NCI-H226 (cell line): ENCODE results near the gene GNAS-AS1.

Source experiments
- DNase-seq: peaks from one replicate; pipeline ENCODE4 v3.0.0-alpha.2; 2015

The GNAS-AS1 gene

DNA sequence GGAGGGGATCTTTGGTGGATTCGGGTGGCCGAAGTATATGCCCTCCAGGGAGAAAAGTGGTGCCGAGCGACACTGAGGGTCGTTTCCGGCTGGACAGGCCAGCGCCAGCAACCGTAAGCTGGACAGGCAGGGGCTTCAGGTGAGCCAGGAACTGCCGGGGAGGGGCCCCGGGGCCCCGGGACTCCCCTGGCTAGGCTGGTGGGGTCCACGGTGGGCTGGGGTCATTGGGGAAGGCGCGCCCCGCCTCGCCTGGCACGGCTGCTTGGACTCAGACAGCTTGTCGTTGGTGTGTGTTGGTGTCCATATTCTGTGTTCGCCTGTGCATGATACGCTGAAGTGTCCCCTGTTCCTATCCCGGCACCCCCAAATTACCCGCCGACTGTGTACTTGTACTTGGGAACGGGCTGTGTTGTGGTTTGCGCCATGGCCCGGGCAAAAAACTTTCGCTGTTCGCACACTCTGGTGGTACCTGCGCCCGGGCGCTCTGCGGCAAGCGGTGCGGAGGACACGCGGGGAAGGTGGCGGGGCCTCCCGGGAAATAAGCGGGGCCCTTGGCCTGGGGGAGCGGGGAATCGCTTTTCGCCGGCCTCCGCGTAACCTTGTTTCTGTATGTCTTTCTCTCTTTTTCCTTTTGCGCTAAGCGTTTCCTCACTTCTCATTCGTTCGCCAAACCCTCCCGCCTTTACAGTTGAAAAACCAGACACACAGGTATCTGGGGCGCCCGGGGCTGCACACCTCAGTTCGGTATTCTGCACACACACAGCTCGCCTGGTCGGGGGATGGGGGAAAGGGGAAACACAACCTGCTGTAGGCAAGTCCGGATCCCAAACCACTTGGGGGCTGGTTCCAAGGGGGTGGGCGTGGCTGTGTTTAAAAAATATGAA lies 5.0 kb upstream of the GNAS-AS1 start:
- DNase-seq: no peak

DNA sequence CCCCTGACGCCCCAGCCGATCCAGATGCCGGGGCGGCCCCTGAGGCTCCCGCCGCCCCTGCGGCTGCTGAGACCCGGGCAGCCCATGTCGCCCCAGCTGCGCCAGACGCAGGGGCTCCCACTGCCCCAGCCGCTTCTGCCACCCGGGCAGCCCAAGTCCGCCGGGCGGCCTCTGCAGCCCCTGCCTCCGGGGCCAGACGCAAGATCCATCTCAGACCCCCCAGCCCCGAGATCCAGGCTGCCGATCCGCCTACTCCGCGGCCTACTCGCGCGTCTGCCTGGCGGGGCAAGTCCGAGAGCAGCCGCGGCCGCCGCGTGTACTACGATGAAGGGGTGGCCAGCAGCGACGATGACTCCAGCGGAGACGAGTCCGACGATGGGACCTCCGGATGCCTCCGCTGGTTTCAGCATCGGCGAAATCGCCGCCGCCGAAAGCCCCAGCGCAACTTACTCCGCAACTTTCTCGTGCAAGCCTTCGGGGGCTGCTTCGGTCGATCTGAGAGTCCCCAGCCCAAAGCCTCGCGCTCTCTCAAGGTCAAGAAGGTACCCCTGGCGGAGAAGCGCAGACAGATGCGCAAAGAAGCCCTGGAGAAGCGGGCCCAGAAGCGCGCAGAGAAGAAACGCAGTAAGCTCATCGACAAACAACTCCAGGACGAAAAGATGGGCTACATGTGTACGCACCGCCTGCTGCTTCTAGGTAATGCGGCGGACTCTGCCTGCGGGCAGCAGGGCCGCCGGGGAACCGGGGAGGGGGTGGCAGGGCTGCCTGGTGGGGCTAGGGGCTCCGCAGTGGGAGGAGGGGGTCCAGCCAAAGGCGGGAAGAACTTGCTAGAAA lies 4.2 kb upstream of the GNAS-AS1 start:
- no peak for DNase-seq

DNA sequence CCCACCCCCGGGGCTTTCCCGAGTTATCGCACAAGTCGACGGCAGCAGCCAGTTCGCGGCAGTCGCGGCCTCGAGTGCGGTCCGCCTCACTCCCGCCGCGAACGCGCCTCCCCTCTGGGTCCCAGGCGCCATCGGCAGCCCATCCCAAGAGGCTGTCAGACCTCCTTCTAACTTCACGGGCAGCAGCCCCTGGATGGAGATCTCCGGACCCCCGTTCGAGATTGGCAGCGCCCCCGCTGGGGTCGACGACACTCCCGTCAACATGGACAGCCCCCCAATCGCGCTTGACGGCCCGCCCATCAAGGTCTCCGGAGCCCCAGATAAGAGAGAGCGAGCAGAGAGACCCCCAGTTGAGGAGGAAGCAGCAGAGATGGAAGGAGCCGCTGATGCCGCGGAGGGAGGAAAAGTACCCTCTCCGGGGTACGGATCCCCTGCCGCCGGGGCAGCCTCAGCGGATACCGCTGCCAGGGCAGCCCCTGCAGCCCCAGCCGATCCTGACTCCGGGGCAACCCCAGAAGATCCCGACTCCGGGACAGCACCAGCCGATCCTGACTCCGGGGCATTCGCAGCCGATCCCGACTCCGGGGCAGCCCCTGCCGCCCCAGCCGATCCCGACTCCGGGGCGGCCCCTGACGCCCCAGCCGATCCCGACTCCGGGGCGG lies 3.4 kb upstream of the GNAS-AS1 start:
- no peak for DNase-seq

DNA sequence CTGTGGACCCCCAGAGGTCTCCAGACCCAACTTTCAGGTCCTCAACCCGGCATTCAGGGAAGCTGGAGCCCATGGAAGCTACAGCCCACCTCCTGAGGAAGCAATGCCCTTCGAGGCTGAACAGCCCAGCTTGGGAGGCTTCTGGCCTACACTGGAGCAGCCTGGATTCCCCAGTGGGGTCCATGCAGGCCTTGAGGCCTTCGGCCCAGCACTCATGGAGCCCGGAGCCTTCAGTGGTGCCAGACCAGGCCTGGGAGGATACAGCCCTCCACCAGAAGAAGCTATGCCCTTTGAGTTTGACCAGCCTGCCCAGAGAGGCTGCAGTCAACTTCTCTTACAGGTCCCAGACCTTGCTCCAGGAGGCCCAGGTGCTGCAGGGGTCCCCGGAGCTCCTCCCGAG lies 2.8 kb upstream of the GNAS-AS1 start:
- no peak for DNase-seq

DNA sequence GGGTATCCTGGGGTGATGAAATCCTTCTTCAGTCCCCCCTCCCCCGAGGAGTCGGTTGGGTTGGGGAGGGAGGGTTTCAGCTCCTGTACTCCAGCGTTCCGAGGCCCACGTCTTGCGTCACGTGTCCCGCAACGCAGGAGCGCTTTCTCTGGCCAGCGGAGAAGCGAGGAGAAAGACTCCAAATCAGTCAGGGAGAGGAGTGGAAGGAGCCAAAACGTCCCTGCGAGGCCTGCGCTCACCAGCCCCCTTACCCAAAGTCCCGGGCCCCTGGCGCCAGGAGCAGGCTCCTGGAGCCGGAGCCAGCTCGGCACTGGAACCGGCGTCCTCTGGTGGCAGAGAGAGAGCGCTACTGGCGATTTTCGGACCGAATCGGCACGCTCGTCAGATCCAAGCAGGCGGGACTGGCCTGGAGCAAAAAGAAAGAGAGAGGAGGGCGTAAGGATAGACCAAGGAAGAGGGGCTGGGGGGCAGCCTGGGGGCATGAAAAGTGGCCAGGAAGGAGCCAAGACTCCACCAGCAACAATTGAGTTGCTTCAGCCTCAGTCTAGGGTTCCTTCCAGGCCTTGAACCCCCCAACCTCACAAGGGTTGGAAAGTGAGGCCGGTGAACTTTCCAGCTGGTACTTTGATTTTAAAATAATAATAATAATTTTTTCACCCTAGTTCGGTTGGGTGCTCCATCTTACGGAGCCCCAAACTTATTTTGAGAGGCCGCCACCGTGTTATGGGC lies 2.0 kb upstream of the GNAS-AS1 start, which contains the start of gene GNAS:
GNAS (plus strand) TSS at position 174 of the 729 bp plus-strand sequence.
- no peak for DNase-seq

DNA sequence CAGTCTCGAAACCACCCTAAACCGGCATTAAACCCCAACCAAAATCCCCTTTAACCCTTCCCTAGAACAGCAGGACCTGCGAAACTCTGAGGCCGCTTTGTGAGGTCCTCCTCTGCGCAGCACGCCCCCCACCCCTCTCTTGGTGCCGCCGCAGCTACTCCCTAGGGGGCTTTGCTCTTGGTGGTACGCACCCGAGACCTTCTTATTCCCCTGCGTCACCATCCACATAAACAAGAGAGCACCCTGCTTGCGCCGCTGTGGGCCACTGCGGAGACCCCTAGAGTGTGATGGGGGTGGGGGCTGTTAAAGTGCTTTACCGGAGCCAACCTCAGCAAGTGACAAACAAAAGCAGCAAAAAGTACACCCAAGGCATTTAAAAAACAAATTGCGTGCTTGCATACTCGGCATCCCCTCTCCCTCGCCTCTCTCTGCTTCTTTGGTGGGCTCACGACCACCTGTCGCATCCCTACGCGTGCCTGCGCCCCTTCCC lies 1.3 kb upstream of the GNAS-AS1 start:
- no peak for DNase-seq

DNA sequence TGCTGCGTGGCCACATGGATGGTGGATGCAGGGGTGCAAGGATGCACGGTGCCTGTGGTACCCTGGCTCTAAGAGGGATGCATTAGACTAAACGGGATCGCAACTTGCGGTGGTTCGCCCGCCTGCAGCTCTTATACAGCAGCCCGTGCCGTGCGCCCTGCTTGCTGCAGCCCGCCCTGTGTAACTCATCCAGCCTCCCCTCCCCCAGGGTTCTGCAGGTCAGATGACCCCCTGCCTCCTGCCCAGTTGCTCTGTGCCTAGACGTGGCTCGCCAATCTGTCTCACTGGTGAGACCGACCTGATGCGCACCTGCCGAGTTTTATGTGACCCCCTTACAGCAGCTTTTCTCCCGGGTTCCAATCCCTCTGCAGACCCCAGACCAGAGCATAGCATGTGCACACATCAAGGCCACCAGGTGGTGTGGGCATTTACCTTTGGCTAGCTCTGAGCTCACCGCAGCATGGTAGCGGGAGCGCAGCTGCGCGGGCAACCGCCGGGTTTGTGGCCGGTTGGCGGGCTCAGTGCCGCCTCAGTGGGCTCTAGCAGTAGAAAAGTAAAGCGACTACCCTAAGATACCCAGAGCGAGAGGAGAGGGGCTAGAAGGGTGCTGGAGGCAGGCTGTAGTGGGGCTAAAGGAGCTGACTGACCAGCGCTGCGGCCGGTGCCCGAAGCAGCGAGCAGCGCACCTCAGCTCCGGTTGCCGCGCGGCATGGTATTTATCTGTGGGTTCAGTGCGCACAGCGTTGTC lies 693 bp upstream of the GNAS-AS1 start:
- DNase-seq: no peak

DNA sequence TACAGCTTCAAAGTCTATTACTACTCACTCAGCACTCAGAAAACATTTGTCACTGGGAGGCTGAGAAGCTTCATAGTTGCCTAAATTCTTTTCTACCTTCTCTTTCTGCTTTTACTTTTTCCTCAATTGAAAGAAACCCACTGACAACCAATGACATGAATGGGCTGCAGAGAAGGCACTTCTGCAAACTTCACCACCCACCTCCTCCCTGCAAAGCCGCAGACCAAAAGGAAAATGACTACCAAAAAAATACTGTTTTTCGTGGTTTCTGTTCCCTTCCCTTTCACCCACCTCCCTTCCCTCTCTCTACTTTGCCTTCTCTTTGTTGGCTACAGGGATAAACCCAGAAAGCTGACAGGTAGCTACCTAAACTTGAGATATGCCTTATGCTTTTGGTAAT lies 3.2 kb downstream of the GNAS-AS1 start:
- no peak for DNase-seq

DNA sequence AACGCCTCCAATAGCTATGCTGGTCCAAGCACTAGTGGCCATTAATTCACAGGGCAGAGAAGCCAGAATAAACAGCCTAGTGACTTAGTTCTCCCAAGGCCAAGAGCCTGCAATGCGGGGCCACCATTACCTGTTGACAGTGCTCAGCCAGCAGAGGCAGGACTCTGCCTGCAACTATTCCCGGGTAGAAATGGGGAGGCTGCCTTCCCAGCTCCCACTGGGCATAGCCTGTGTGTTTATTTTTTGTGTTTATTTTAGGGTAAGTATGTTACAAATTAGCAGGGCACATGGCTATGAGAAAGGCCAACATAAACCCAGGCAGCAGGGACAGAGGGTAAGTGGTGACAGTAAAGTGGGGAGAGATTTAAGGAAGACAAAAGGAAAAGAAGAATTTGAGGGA lies 5.0 kb downstream of the GNAS-AS1 start:
- no peak for DNase-seq

DNA sequence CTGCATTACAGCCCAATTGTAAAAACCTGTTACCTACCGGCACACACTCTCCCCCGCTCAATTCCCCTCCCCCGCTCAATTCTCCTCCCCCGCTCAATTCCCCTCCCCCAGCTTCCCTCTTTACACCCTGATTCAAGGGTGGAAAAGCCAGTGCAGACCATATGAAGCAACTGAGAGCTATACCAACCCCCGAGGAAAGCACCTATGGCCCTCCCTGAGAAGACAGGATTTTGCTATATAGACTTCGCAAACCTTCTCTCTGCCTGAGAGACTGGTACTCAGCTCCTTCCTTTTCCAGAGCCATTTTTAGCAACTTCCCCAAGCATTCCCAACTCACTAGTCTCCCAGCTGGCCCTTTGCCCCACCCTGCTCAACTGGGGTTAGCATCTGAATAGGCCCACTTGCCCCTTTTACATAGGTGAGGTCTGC lies 7.6 kb downstream of the GNAS-AS1 start:
- DNase-seq: no peak

DNA sequence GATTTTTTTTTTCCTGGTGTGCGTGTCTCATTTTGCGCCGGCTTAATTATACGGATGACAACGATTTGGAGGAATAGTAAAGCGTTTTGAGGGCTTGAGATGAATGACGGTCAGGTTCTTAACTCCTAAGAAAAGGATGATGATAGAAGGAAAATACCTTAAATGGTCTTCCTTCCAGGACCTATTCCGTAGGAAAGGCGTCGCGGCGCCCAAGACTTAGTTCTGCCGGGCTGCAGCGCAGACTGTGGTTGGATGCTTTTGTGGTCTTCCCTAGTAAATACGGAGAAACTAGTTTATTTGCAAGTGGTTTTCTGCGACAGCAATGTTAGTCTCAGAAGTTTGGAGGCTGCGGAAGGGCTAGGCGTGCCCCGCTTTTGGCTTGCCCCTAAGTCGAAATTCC lies 8.4 kb downstream of the GNAS-AS1 start:
- no peak for DNase-seq

DNA sequence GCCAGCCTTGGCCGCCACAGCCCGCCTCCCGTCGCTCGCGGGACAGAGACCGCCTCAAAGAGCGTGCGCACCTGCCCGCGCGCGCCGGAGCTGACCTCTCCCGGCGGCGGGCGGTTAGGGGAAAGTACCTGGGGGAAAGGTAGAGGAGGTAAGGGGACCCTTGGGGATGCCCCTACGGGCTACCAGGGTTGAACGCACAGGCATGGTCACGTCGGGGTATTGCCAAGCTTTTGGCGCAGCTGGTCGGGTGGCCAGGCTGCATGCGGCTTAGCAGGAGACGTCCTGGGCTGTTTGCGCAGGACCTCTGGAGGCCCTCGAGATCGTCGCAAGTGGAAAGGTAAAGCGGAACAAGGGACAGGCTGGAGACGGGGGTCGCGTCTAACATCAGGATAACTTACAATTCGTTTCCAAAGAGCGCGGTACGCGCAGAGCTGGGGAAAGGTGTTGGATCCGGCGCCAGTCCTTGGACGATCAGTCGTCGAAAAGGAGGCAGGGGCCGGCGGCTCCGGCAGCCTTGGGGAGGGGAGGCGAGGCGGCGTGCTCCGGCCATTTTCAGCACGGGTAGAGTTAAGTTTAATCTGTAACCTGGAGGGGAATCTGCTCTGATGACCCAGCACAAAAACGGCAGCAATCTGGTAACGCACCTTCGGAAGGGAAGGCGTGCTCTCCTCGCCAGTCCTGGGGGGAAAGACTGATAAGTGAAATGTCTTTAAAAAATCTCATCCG lies 9.0 kb downstream of the GNAS-AS1 start:
- DNase-seq: no peak

DNA sequence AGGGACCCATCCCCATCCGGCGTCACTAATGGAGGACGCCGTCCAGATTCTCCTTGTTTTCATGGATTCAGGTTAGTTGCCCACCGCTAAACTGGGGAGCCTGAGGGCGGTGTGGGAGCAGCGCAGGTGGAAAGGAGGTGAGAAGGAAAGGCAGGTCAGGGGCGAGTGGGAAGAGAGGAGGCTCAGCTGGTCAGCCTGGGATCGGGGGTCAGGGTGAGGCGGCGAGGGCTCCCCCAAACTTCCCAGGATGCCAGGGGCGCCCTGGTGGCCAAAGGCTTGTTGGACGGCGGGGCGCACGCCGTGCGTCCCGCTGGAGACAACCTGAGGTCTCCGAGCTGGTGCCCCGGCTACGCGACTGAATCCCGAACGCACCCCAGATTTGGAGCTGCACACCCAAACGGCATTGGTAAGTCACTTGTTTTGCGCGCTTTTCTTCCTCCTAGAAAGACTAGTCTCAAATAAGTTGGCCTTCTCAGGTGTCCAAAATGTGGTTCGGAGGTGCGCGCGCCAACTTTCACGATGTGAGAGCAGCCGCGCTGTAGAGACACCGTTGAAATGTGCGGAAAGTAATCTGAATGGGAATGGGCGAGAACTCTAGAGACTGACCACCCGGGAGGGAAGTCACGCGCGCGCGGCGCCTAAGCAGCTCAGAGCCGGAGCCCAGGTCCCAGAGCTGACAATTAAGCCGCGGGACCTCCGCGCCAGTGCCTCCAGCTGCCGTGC lies 9.7 kb downstream of the GNAS-AS1 start:
- no peak for DNase-seq

DNA sequence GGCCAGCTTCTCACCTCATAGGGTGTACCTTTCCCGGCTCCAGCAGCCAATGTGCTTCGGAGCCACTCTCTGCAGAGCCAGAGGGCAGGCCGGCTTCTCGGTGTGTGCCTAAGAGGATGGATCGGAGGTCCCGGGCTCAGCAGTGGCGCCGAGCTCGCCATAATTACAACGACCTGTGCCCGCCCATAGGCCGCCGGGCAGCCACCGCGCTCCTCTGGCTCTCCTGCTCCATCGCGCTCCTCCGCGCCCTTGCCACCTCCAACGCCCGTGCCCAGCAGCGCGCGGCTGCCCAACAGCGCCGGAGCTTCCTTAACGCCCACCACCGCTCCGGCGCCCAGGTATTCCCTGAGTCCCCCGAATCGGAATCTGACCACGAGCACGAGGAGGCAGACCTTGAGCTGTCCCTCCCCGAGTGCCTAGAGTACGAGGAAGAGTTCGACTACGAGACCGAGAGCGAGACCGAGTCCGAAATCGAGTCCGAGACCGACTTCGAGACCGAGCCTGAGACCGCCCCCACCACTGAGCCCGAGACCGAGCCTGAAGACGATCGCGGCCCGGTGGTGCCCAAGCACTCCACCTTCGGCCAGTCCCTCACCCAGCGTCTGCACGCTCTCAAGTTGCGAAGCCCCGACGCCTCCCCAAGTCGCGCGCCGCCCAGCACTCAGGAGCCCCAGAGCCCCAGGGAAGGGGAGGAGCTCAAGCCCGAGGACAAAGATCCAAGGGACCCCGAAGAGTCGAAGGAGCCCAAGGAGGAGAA lies 10.5 kb downstream of the GNAS-AS1 start:
- no peak for DNase-seq

DNA sequence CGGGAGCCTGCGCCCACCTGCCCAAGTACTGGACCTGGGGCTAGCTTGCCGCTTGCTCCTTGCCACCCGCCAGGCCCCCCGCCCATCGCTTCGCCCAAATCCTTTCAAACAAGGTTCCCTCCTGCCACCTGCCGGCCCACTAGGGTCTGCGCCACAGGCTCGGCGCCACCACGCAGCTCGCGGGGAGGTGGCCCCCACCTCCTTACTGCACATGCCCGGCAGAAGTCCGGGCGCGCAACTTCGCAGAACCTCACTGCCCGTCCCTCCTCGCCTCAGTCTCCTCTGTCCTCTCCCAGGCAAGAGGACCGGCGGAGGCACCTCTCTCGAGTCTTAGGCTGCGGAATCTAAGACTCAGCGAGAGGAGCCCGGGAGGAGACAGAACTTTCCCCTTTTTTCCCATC lies 11.2 kb downstream of the GNAS-AS1 start:
- no peak for DNase-seq

DNA sequence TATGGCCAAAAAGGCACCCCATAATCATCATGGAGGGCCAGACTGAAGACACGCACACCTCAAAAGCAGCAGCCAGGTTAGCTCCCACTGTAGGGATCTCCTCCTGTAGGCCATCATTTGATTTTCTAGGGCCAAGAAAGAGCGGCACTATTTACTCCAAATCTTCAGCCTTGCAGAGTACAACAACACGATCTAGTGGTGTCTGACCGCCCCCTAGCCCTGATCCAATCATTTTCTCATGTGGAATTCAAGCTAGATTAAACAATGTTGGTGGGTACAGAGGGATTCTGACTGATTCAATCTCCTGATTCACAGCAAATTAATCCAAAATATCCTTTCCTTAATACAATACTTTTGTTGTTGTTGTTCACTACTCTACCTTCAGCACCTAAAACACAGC lies 12.5 kb downstream of the GNAS-AS1 start:
- DNase-seq: no peak

DNA sequence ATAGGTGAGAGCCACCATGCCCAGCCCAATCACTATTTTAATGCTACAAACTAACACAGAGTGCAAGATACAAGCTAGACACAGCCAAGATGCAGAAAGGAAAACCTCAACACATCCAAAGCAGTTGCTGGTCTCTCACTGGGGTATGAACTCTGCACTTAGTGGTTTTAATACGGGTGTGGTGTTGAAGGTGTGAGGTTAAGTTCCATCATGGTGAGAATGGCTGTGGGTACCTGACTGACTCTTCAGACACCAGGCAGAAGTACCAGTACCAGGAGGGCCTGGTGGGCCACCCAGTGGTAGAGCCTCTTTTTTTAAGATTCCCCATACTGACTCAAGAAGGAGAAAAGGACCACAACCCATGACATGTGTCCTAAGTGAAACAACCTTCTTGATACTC lies 13.0 kb downstream of the GNAS-AS1 start:
- no peak for DNase-seq

DNA sequence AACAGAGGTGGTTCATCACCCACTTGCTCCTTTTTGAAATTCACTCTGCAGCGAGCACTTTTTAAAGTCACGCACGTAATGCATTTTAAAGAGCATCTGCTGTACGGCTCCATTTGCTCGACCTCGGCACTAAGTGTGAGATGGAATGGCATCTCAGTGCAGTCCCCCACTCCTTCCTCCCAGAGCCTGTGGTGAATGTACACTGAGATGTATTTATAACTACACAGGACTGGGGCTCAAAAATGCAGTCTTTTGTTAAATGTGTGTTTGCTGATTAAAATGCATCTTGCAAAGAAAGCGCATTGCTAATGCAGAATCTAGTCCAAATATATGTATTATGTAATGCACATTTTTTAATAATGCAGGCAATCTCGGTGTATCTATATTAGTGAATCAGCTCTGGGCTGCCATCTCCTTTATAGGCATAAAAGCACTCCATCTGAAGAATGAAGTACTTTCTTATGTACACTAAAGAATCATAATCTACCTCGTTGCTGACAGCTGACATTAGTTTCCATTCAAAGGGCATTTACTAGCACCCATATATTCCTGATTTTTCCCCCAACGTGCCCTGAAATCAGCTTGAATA lies 14.0 kb downstream of the GNAS-AS1 start:
- no peak for DNase-seq

DNA sequence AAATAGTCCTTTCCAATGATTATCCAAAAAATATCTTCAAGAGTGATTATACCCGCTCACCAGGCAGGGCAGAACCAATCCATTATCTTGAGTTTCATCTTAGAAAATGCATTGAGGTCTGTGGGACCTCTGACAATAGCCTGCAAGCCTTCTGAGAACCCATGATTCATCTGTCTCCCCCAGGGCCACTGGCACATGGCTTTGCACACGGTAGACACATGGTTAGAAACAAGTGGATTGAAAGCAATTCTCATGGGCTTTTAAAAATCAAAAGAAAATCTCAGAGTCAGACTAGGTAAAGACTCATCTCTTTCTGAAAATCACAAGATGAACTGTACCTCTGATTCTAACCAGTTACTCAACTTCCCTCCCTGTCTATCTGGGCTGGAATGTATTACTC lies 15.5 kb downstream of the GNAS-AS1 start:
- no peak for DNase-seq
